GM12878 (cell line): ENCODE results near the gene ZBTB44.

Experiments
- CBX3 ChIP-seq: fragments of 200-600 bp; sonication (generic); IDR thresholded peaks from 2 replicates; pipeline ENCODE4 v1.6.1; 2016; ENCODE audit warnings: low read depth, borderline replicate concordance
- CTCF ChIP-seq, 3 experiments: IDR thresholded peaks in 2 of 3; conservative IDR thresholded peaks in 1 of 3; 2 replicates each; pipeline ENCODE4 v1.5.1; 2011; ENCODE audit warnings: low read depth in 3 of 3, low read length in 3 of 3, mild to moderate bottlenecking in 3 of 3, control low read depth in 2 of 3, moderate library complexity in 2 of 3, inconsistent platforms in 1 of 3, mixed read lengths in 1 of 3; ENCODE audit not compliant: control insufficient read depth in 2 of 3, insufficient read depth in 1 of 3; ENCODE audit errors: extremely low read depth in 1 of 3
- EP300 ChIP-seq, 2 experiments: fragments of 150-350 bp in 1 of 2; IDR thresholded peaks; 2 replicates each; pipeline ENCODE4 v1.6.1; 2011 to 2012; ENCODE audit warnings: low read depth in 2 of 2, low read length in 2 of 2, borderline replicate concordance in 1 of 2, improper control_type of control experiment in 1 of 2, inconsistent platforms in 1 of 2; ENCODE audit not compliant: control insufficient read depth in 1 of 2
- HDAC6 ChIP-seq: fragments of 200-600 bp; sonication (generic); IDR thresholded peaks from one replicate; pipeline ENCODE4 v1.8.0; 2017; ENCODE audit warnings: antibody characterized with exemption; ENCODE audit not compliant: unreplicated experiment
- KDM1A ChIP-seq: fragments of 200-600 bp; sonication (generic); IDR thresholded peaks from 2 replicates; pipeline ENCODE4 v1.6.1; 2016; ENCODE audit warnings: borderline replicate concordance
- NFYA ChIP-seq: IDR thresholded peaks from 2 replicates; pipeline ENCODE4 v1.6.1; 2011; ENCODE audit warnings: low read depth, mild to moderate bottlenecking, low read length, improper control_type of control experiment, borderline replicate concordance
- NFYB ChIP-seq: IDR thresholded peaks from 2 replicates; pipeline ENCODE4 v1.6.1; 2011; ENCODE audit warnings: low read depth, mild to moderate bottlenecking, low read length, improper control_type of control experiment, moderate library complexity; ENCODE audit not compliant: insufficient read depth
- NRF1 ChIP-seq: conservative IDR thresholded peaks from 2 replicates; pipeline ENCODE4 v1.6.1; 2011; ENCODE audit warnings: mild to moderate bottlenecking, low read depth, low read length, improper control_type of control experiment
- PRDM15 ChIP-seq: fragments of 450-650 bp; formaldehyde crosslinking; IDR thresholded peaks from 2 replicates; pipeline ENCODE4 v1.4.0; 2020; ENCODE audit warnings: mild to moderate bottlenecking, moderate library complexity
- SP1 ChIP-seq: IDR thresholded peaks from one replicate; pipeline ENCODE4 v1.6.1; 2011; ENCODE audit warnings: low read depth, low read length
- ZNF207 ChIP-seq: fragments of 450-650 bp; IDR thresholded peaks from 2 replicates; pipeline ENCODE4 v1.6.1; 2014; ENCODE audit warnings: antibody characterized with exemption, mild to moderate bottlenecking, borderline replicate concordance

- TF ChIP-seq NFYB (no peak), HDAC6 (no peak), EP300 (IDR thresholded peaks at IDR 0.05; ENCODE audit: borderline replicate concordance in 1 of 2, control insufficient read depth in 1 of 2, low read depth in 2 of 2, low read length in 2 of 2) (no peak), CTCF (IDR thresholded peaks at IDR 0.05 in 2 of 3, conservative IDR thresholded peaks at IDR 0.05 in 1 of 3; ENCODE audit: control insufficient read depth in 2 of 3, extremely low read depth in 1 of 3, insufficient read depth in 1 of 3, low read depth in 3 of 3, low read length in 3 of 3) (no peak), KDM1A (no peak), SP1 (no peak), NFYA (no peak), NRF1 (no peak), ZNF207 (no peak), PRDM15 (no peak), CBX3 (no peak)
Measured at GRCh38 chr11:130216591-130217132, 98.1 kb downstream of the ZBTB44 start.
